K562 (cell line): ENCODE results near the gene CTNNB1. TPM values are rescaled to one million over a fixed set of nuclear protein-coding genes. Genes with fewer than 3 reads are reported as not detected.

Experiments used
- BCOR ChIP-seq: fragments of 450-650 bp; IDR thresholded peaks from 2 replicates; pipeline ENCODE4 v1.6.1; 2016
- CREB3L1 ChIP-seq: fragments of 450-650 bp; IDR thresholded peaks from 2 replicates; pipeline ENCODE4 v1.6.1; 2014; ENCODE audit warnings: low read depth, mild to moderate bottlenecking, moderate library complexity, borderline replicate concordance
- HBP1 ChIP-seq: fragments of 450-650 bp; formaldehyde crosslinking; IDR thresholded peaks from 2 replicates; pipeline ENCODE4 v1.4.0; 2022; ENCODE audit warnings: missing genetic modification characterization
- MBD1 ChIP-seq: fragments of 250-450 bp; sonication (Bioruptor Pico); IDR thresholded peaks from 2 replicates; pipeline ENCODE4 v1.8.0; 2022; ENCODE audit warnings: inconsistent platforms
- MEIS2 ChIP-seq: fragments of 450-650 bp; IDR thresholded peaks from 2 replicates; pipeline ENCODE4 v1.6.1; 2014; ENCODE audit warnings: mild to moderate bottlenecking; ENCODE audit not compliant: partially characterized antibody
- NFATC3 ChIP-seq: fragments of 450-650 bp; IDR thresholded peaks from 2 replicates; pipeline ENCODE4 v1.6.1; 2017; ENCODE audit warnings: mild to moderate bottlenecking
- NFYB ChIP-seq: IDR thresholded peaks from 2 replicates; pipeline ENCODE4 v1.6.1; 2011; ENCODE audit warnings: mild to moderate bottlenecking, moderate library complexity; ENCODE audit not compliant: insufficient read length; ENCODE audit errors: extremely low read depth
- ZBTB17 ChIP-seq: fragments of 450-650 bp; formaldehyde crosslinking; IDR thresholded peaks from 2 replicates; pipeline ENCODE4 v1.4.0; 2020; ENCODE audit warnings: mild to moderate bottlenecking
- ZFP91 ChIP-seq: sonication (generic); formaldehyde crosslinking; IDR thresholded peaks from 2 replicates; pipeline ENCODE4 v1.8.0; 2022; ENCODE audit warnings: mild to moderate bottlenecking, missing genetic modification reagents
- ZFX ChIP-seq: sonication (generic); formaldehyde crosslinking; IDR thresholded peaks from 2 replicates; pipeline ENCODE4 v1.8.0; 2022; ENCODE audit warnings: mild to moderate bottlenecking, missing genetic modification reagents, moderate library complexity
- ZNF318 ChIP-seq, 2 experiments: fragments of 450-650 bp; IDR thresholded peaks; 2 replicates each; pipeline ENCODE4 v1.6.1; 2016; ENCODE audit warnings: mild to moderate bottlenecking in 2 of 2, borderline replicate concordance in 1 of 2, low read depth in 1 of 2, moderate library complexity in 1 of 2
- polyA plus RNA-seq, 8 experiments: library from polyadenylated mRNA; depleted of rRNA in 4 of 8; stranded (reverse) in 5 of 8; unstranded in 3 of 8; fragments of >200 nt; fragmentation: Nextera tagmentation in 2 of 8; fragmentation: Illumina TruSeq in 1 of 8; extraction: Ambion mirVana in 2 of 8; extraction: Trizol in 1 of 8; gene quantifications; 2 replicates each; pipeline versions ENCODE4 v1.2.1 to v1.2.3, GENCODE V29; 2011 to 2014; ENCODE audit warnings: inconsistent platforms in 1 of 8, missing spikeins in 1 of 8
- total RNA-seq, 7 experiments: library from RNA; depleted of rRNA in 6 of 7; stranded (reverse); fragments of >200 nt in 6 of 7; fragmentation: Illumina TruSeq in 2 of 7; extraction: Trizol in 2 of 7; gene quantifications; 2 replicates each; pipeline versions ENCODE4 v1.2.1 to v1.2.3, GENCODE V29; 2011 to 2021; ENCODE audit warnings: low replicate concordance in 1 of 7

CTNNB1 gene
- total and polyA plus RNA-seq, 9 of the 15 experiments (the other 6 are each of a cell fraction or from before 2014, with no cell fraction given): 44.3 to 193 (median 154) TPM

- no peak for TF ChIP-seq MBD1
- TF ChIP-seq ZBTB17 (CRISPR knock-in tag): no peak
- peak in 1 of 2 experiments; percentile 95; a peak in 2 of 4 replicates for TF ChIP-seq ZNF318 (IDR thresholded peaks at IDR 0.05; ENCODE audit: borderline replicate concordance in 1 of 2, low read depth in 1 of 2)
- TF ChIP-seq ZFX: no peak
- no peak for TF ChIP-seq ZFP91 (CRISPR knock-in tag)
- no peak for TF ChIP-seq NFATC3
- TF ChIP-seq BCOR: no peak
- TF ChIP-seq HBP1 (CRISPR knock-in tag): no peak
- no peak for TF ChIP-seq CREB3L1
- TF ChIP-seq MEIS2: no peak
- no peak for TF ChIP-seq NFYB
These were observed 68.8 kb downstream of the CTNNB1 start (continued) for GRCh38 chr3:41267975-41268640.
